Testis (tissue), 3 donors: Measurements from ENCODE around the gene ARPC2. TPM values are rescaled to one million over a fixed set of nuclear protein-coding genes. Genes with fewer than 3 reads are reported as not detected.

Experiments used
- DNase-seq: peaks from one replicate; pipeline ENCODE4 v3.0.0-alpha.2; 2019
- H3K27ac ChIP-seq, 2 donors: fragments of 200-600 bp; sonication (generic); one replicate each; pipeline ENCODE4 v1.5.1; 2019
- H3K27me3 ChIP-seq: fragments of 200-600 bp; sonication (generic); one replicate; pipeline ENCODE4 v1.5.1; 2019
- H3K36me3 ChIP-seq: fragments of 200-600 bp; sonication (generic); one replicate; pipeline ENCODE4 v1.5.1; 2017; ENCODE audit warnings: low read depth; ENCODE audit errors: missing control alignments
- H3K4me1 ChIP-seq: fragments of 200-600 bp; sonication (generic); one replicate; pipeline ENCODE4 v1.5.1; 2019
- H3K4me3 ChIP-seq, 2 donors: fragments of 200-600 bp; sonication (generic); one replicate each; pipeline ENCODE4 v1.5.1; 2017 to 2019
- H3K9me3 ChIP-seq: fragments of 200-600 bp; sonication (generic); one replicate; pipeline ENCODE4 v1.5.1; 2017
- POLR2A ChIP-seq: fragments of 450-650 bp; IDR thresholded peaks from one replicate; pipeline ENCODE4 v1.6.1; 2017; ENCODE audit warnings: antibody characterized with exemption, mild to moderate bottlenecking, moderate library complexity
- WGBS, 2 donors: methylation state at CpG; one replicate each; pipeline ENCODE4 v1.1.5; 2018; 5-methylcytosine and 5-hydroxymethylcytosine counted together
- intact Hi-C: fragments of 100-400 bp; cut with DNase I; formaldehyde crosslinking; loops from one replicate; pipeline ENCODE4 v1.15.1; 2023; ENCODE audit warnings: low total_unique reads
- polyA plus RNA-seq: library from polyadenylated mRNA; stranded (reverse); fragments of 350-450 nt; fragmentation: Illumina TruSeq; extraction: RNeasy Lipid Tissue Mini Kit (QIAGEN cat#74804); gene quantifications from one replicate; pipeline ENCODE4 v1.2.3, GENCODE V29; 2014; ENCODE audit warnings: low read depth, low replicate concordance; ENCODE audit not compliant: insufficient read depth
- total RNA-seq, 2 donors: library from RNA; depleted of rRNA; stranded (reverse); fragments of >200 nt; gene quantifications; one replicate each; pipeline ENCODE4 v1.2.3, GENCODE V29; 2016
- TF ChIP-seq, protein P1 (sequence below), 3 experiments: fragments of 450-650 bp in 2 of 3; fragments of 200-600 bp in 1 of 3; sonication (generic) in 1 of 3; IDR thresholded peaks; one replicate each; pipeline ENCODE4 v1.5.1; 2016 to 2019; ENCODE audit warnings: antibody characterized with exemption in 3 of 3, mild to moderate bottlenecking in 2 of 3, moderate library complexity in 1 of 3

The ARPC2 gene
- total and polyA plus RNA-seq, 3 donors from 2014 or later = 255 to 338 (median 271) TPM

GRCh38 chr2:218228366-218229090 lies 11.5 kb downstream of the ARPC2 start:
- WGBS, 2 donors = 91% methylated on average over 6 of the region's 6 CpGs
- Histone ChIP-seq H3K36me3 (no peaks in the 10 kb centered on the region), H3K9me3 (no peaks in the 10 kb centered on the region), H3K27me3 (no peaks in the 10 kb centered on the region), H3K4me1 (peaks cover 39% of the 10 kb centered on the region), H3K4me3 (no peak overlapping the region), H3K27ac (peak overlapping the region; percentile 66 to 86)
- no peak for DNase-seq
- intact Hi-C loops = no loop called here
- TF ChIP-seq, protein P1, sequence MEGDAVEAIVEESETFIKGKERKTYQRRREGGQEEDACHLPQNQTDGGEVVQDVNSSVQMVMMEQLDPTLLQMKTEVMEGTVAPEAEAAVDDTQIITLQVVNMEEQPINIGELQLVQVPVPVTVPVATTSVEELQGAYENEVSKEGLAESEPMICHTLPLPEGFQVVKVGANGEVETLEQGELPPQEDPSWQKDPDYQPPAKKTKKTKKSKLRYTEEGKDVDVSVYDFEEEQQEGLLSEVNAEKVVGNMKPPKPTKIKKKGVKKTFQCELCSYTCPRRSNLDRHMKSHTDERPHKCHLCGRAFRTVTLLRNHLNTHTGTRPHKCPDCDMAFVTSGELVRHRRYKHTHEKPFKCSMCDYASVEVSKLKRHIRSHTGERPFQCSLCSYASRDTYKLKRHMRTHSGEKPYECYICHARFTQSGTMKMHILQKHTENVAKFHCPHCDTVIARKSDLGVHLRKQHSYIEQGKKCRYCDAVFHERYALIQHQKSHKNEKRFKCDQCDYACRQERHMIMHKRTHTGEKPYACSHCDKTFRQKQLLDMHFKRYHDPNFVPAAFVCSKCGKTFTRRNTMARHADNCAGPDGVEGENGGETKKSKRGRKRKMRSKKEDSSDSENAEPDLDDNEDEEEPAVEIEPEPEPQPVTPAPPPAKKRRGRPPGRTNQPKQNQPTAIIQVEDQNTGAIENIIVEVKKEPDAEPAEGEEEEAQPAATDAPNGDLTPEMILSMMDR (IDR thresholded peaks at IDR 0.05) = no peak
- TF ChIP-seq POLR2A = no peak

- Histone ChIP-seq H3K36me3 (no peaks in the 10 kb centered on the region), H3K4me1 (peaks cover 44% of the 10 kb centered on the region)
Observed at GRCh38 chr2:218229239-218229638, 12.2 kb downstream of the ARPC2 start.

DNA sequence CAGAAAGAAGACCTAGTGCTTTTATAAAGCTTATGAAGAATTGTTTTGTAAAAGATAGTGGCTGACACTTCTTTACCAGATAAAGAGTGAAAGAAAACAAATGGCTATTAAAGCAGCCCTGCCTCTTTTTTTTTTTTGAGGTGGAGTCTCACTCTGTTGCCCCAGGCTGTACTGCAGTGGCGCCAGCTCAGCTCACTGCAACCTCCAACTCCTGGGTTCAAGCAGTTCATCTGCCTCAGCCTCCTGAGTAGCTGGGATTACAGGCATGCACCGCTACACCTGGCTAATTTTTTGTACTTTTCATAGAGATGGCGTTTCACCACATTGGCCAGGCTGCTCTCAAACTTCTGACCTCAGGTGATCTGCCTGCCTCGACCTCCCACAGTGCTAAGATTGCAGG lies 12.9 kb downstream of the ARPC2 start:
- Histone ChIP-seq H3K27me3 (no peaks in the 10 kb centered on the region), H3K4me1 (peaks cover 44% of the 10 kb centered on the region), H3K9me3 (no peaks in the 10 kb centered on the region), H3K36me3 (no peaks in the 10 kb centered on the region), H3K4me3 (no peak overlapping the region), H3K27ac (peak overlapping the region; percentile 59 to 86)
- WGBS, 2 donors = 77 to 82% methylated on average over 4 of the region's 4 CpGs
- DNase-seq = no peak
- TF ChIP-seq POLR2A = no peak
- TF ChIP-seq, protein P1 (IDR thresholded peaks at IDR 0.05) = no peak
- intact Hi-C loops = no loop called here

More at GRCh38 chr2:218229239-218229638, 12.2 kb downstream of the ARPC2 start:
- Histone ChIP-seq H3K27me3 (no peaks in the 10 kb centered on the region), H3K4me3 (no peak overlapping the region), H3K27ac (peak overlapping the region; percentile 59 to 86), H3K9me3 (no peaks in the 10 kb centered on the region)
- WGBS, 2 donors = 36 to 55% methylated on average over 3 of the region's 3 CpGs
- DNase-seq = no peak
- no peak for TF ChIP-seq POLR2A
- TF ChIP-seq, protein P1 (IDR thresholded peaks at IDR 0.05) = no peak
- intact Hi-C loops = no loop called here

- WGBS, 2 donors = 19 to 21% methylated on average over 1 of the region's 1 CpG
- no peaks in the 10 kb centered on the region for H3K36me3 ChIP-seq
- TF ChIP-seq, protein P1 (IDR thresholded peaks at IDR 0.05) = no peak
- TF ChIP-seq POLR2A = no peak
Observed at GRCh38 chr2:218230882-218231281, 13.9 kb downstream of the ARPC2 start.

DNA sequence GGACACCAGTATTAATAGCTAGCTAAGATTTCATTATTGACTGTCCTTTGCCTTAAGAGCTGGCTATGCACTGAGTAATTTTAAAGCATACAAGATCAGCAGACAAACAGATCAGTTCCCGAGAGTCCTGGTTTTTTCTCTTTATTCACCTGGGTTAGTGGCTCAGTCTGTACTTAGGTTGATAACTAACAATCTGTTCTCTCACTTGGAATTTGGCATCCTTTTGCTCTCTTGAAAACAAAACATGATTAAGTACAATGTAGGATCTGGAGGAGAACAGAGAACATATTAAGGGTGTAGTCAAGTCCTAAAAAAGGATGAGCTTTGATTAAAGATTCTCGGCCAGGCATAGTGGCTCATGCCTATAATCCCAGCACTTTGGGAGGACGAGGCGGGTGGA lies 16.6 kb downstream of the ARPC2 start:
- no peaks in the 10 kb centered on the region for H3K9me3 ChIP-seq
- DNase-seq = no peak
- H3K4me1 ChIP-seq = peaks cover 37% of the 10 kb centered on the region
- WGBS, 2 donors = 45 to 59% methylated on average over 4 of the region's 4 CpGs
- no peak for TF ChIP-seq POLR2A
- TF ChIP-seq, protein P1 (IDR thresholded peaks at IDR 0.05) = no peak
- intact Hi-C loops = no loop called here
- H3K4me3 ChIP-seq = no peak overlapping the region
- peak overlapping the region in 1 of 2 donors; percentile 50 for H3K27ac ChIP-seq
- H3K27me3 ChIP-seq = no peaks in the 10 kb centered on the region
- H3K36me3 ChIP-seq = no peaks in the 10 kb centered on the region

More at GRCh38 chr2:218230882-218231281, 13.9 kb downstream of the ARPC2 start:
- DNase-seq = no peak
- intact Hi-C loops = no loop called here
- no peaks in the 10 kb centered on the region for H3K27me3 ChIP-seq
- peaks cover 44% of the 10 kb centered on the region for H3K4me1 ChIP-seq
- no peak overlapping the region for H3K27ac ChIP-seq
- no peaks in the 10 kb centered on the region for H3K9me3 ChIP-seq
- no peak overlapping the region for H3K4me3 ChIP-seq
